Activated naive CD8-positive, alpha-beta T cell treated with anti-CD3 and anti-CD28 coated beads, Interleukin-2, amount 10 ng/mL, durations not matched to agents 7 days and 5 days (primary cell): ENCODE data around the gene HYOU1. TPM values are rescaled to one million over a fixed set of nuclear protein-coding genes. Genes with fewer than 3 reads are reported as not detected.
"Not testable (repeated sequence)": the region's sequence is repeated elsewhere in the genome, so short reads cannot be mapped to it uniquely, and the experiment has no call there.

ENCODE experiments used
- ATAC-seq: fragments of 150-1000 bp; cut with Tn5 transposase; one replicate; pipeline ENCODE4 v1.10.0; 2021; ENCODE audit warnings: low read depth, moderate library complexity
- POLR2A ChIA-PET: fragments of 350-600 bp; sonication (Branson Sonifier 250); formaldehyde crosslinking; loops from one replicate; lab custom pipeline; 2021; ENCODE audit warnings: antibody characterized with exemption; lab: Charles Lee
- DNase-seq: peaks from one replicate; pipeline ENCODE4 v3.0.0; 2021
- H3K27ac Mint-ChIP-seq: one replicate; pipeline ENCODE4 v1.8.0; 2022; ENCODE audit warnings: mild to moderate bottlenecking, mixed read lengths
- H3K27me3 Mint-ChIP-seq: one replicate; pipeline ENCODE4 v1.8.0; 2022; ENCODE audit warnings: mild to moderate bottlenecking, moderate library complexity, mixed read lengths
- H3K36me3 Mint-ChIP-seq: one replicate; pipeline ENCODE4 v1.8.0; 2021; ENCODE audit warnings: mild to moderate bottlenecking, mixed read lengths
- H3K4me1 Mint-ChIP-seq: one replicate; pipeline ENCODE4 v1.8.0; 2021; ENCODE audit warnings: mixed read lengths
- H3K4me3 Mint-ChIP-seq: one replicate; pipeline ENCODE4 v1.8.0; 2022; ENCODE audit warnings: mild to moderate bottlenecking, moderate library complexity, mixed read lengths
- H3K9me3 Mint-ChIP-seq: one replicate; pipeline ENCODE4 v1.8.0; 2021; ENCODE audit warnings: mixed read lengths
- total RNA-seq, 2 experiments: library from RNA; stranded (reverse); gene quantifications; one replicate each; pipeline ENCODE4 v1.2.3, GENCODE V29; 2021

Gene HYOU1
- 10 to 100 TPM; 76.5 to 83.1 TPM for total RNA-seq

GRCh38 chr11:119057000-119057769, at the start of gene HYOU1:
TSS of gene HYOU1 (minus strand) at chr11:119057205. CDS start at chr11:119056160, 1,045 bp downstream.
- H3K27me3 Mint-ChIP-seq: no peaks in the 10 kb centered on the region
- no peaks in the 10 kb centered on the region for H3K9me3 Mint-ChIP-seq
- DNase-seq: peak; percentile 99
- peaks cover 7% of the 10 kb centered on the region for H3K36me3 Mint-ChIP-seq
- H3K4me3 Mint-ChIP-seq: peak within 1 kb of the TSS; percentile 98
- ATAC-seq: peak; percentile 98
- peaks cover 22% of the 10 kb centered on the region for H3K4me1 Mint-ChIP-seq
- POLR2A ChIA-PET: interaction anchor here (0.6 to 4.9 kb wide), 21 partner anchors 8 to 453 kb away, joined by 3 to 44 read pairs (median 5); partner anchors contain the start of genes C2CD2L, DPAGT1, HINFP and HMBS
- H3K27ac Mint-ChIP-seq: peak within 1 kb of the TSS; percentile 98

- Mint-ChIP-seq H3K27ac (peak overlapping the region; percentile 73), H3K27me3 (no peaks in the 10 kb centered on the region), H3K36me3 (peaks cover 4% of the 10 kb centered on the region), H3K4me3 (peak overlapping the region; percentile 57), H3K4me1 (peaks cover 29% of the 10 kb centered on the region), H3K9me3 (no peaks in the 10 kb centered on the region)
- no peak for ATAC-seq
- no peak for DNase-seq
- POLR2A ChIA-PET: no interaction called here
Observed at GRCh38 chr11:119103793-119104192, 46.8 kb upstream of the HYOU1 start.

GRCh38 chr11:119103161-119103664, 46.2 kb upstream of the HYOU1 start:
- H3K27me3 Mint-ChIP-seq, DNase-seq, ATAC-seq, H3K9me3 Mint-ChIP-seq, H3K36me3 Mint-ChIP-seq: not testable (repeated sequence)
- Mint-ChIP-seq H3K4me3 (peak overlapping the region; percentile 95), H3K4me1 (peaks cover 26% of the 10 kb centered on the region), H3K27ac (peak overlapping the region; percentile 99)
- POLR2A ChIA-PET: interaction anchor here (1.6 to 2.5 kb wide), 6 partner anchors 9 to 66 kb away, joined by 5 to 27 read pairs (median 18); partner anchors contain the start of genes HINFP, HMBS, HYOU1 and NLRX1

- no peaks in the 10 kb centered on the region for H3K27me3 Mint-ChIP-seq
- peak within 1 kb of the TSS; percentile 99 for H3K27ac Mint-ChIP-seq
- H3K36me3 Mint-ChIP-seq: peaks cover 14% of the 10 kb centered on the region
- H3K4me1 Mint-ChIP-seq: peaks cover 30% of the 10 kb centered on the region
- POLR2A ChIA-PET: interaction anchor here (0.6 to 2.5 kb wide), 23 partner anchors 10 to 800 kb away, joined by 3 to 27 read pairs (median 5); partner anchors contain the start of genes CBL, CENATAC, DDX6 and HINFP
- ATAC-seq (peak; percentile 82), DNase-seq (peak; percentile 81)
- no peaks in the 10 kb centered on the region for H3K9me3 Mint-ChIP-seq
- H3K4me3 Mint-ChIP-seq: peak within 1 kb of the TSS; percentile 95
Observed at GRCh38 chr11:119101759-119102423, 44.9 kb upstream of the HYOU1 start, which contains the start of gene DPAGT1. TSS of gene DPAGT1 (minus strand) at chr11:119101853. CDS start at chr11:119101655, 198 bp downstream.

- Mint-ChIP-seq H3K4me1 (peaks cover 29% of the 10 kb centered on the region), H3K36me3 (peaks cover 20% of the 10 kb centered on the region), H3K4me3 (peak overlapping the region; percentile 95), H3K27me3 (no peaks in the 10 kb centered on the region), H3K27ac (peak overlapping the region; percentile 99), H3K9me3 (no peaks in the 10 kb centered on the region)
- POLR2A ChIA-PET: interaction anchor here (0.8 to 2.5 kb wide), 17 partner anchors 9 to 310 kb away, joined by 3 to 27 read pairs (median 5); partner anchors contain the start of genes CBL, DDX6, HINFP and HMBS
- ATAC-seq (peak; percentile 12), DNase-seq (no peak)
Observed at GRCh38 chr11:119100994-119101758, 44.2 kb upstream of the HYOU1 start.

GRCh38 chr11:119100246-119100970, 43.4 kb upstream of the HYOU1 start:
- H3K9me3 Mint-ChIP-seq: no peaks in the 10 kb centered on the region
- H3K36me3 Mint-ChIP-seq: peaks cover 20% of the 10 kb centered on the region
- no peak for DNase-seq
- peaks cover 32% of the 10 kb centered on the region for H3K4me1 Mint-ChIP-seq
- H3K27ac Mint-ChIP-seq: peak overlapping the region; percentile 99
- no peaks in the 10 kb centered on the region for H3K27me3 Mint-ChIP-seq
- POLR2A ChIA-PET: interaction anchor here (1.0 to 1.2 kb wide), 3 partner anchors 9 to 70 kb away, joined by 3 to 4 read pairs (median 3); no protein-coding TSS in a partner anchor
- H3K4me3 Mint-ChIP-seq: peak overlapping the region; percentile 95
- ATAC-seq: no peak

- H3K4me3 Mint-ChIP-seq: peak overlapping the region; percentile 95
- H3K4me1 Mint-ChIP-seq: peaks cover 32% of the 10 kb centered on the region
- peak overlapping the region; percentile 40 for H3K27ac Mint-ChIP-seq
- DNase-seq (no peak), ATAC-seq (no peak)
- no peaks in the 10 kb centered on the region for H3K9me3 Mint-ChIP-seq
- POLR2A ChIA-PET: interaction anchor here (0.7 to 1.2 kb wide), 5 partner anchors 9 to 179 kb away, joined by 3 to 6 read pairs (median 4); partner anchors contain the start of gene VPS11
- H3K36me3 Mint-ChIP-seq: peaks cover 22% of the 10 kb centered on the region
- no peaks in the 10 kb centered on the region for H3K27me3 Mint-ChIP-seq
Observed at GRCh38 chr11:119099711-119100110, 42.7 kb upstream of the HYOU1 start.

- POLR2A ChIA-PET: interaction anchor here (0.5 to 5.9 kb wide), 35 partner anchors 10 to 868 kb away, joined by 3 to 108 read pairs (median 5); partner anchors contain the start of genes C2CD2L, CBL, DDX6 and HINFP
- H3K4me1 Mint-ChIP-seq: peaks cover 46% of the 10 kb centered on the region
- peaks cover 38% of the 10 kb centered on the region for H3K36me3 Mint-ChIP-seq
Observed at GRCh38 chr11:119095066-119095880, 38.3 kb upstream of the HYOU1 start.

GRCh38 chr11:119094816-119095065, 37.7 kb upstream of the HYOU1 start:
- Mint-ChIP-seq H3K36me3 (peaks cover 38% of the 10 kb centered on the region), H3K9me3 (no peaks in the 10 kb centered on the region), H3K4me3 (peak overlapping the region; percentile 91), H3K27me3 (no peaks in the 10 kb centered on the region), H3K4me1 (peaks cover 41% of the 10 kb centered on the region), H3K27ac (peak overlapping the region; percentile 92)
- POLR2A ChIA-PET: interaction anchor here (0.5 to 5.9 kb wide), 31 partner anchors 9 to 868 kb away, joined by 3 to 108 read pairs (median 5); partner anchors contain the start of genes C2CD2L, CBL, DDX6 and HINFP
- ATAC-seq: peak; percentile 20
- DNase-seq: no peak

More at GRCh38 chr11:119095066-119095880, 38.3 kb upstream of the HYOU1 start:
- DNase-seq (peak; percentile 99), ATAC-seq (peak; percentile 80)
- Mint-ChIP-seq H3K4me3 (peak overlapping the region; percentile 91), H3K27ac (peak overlapping the region; percentile 92), H3K9me3 (no peaks in the 10 kb centered on the region), H3K27me3 (no peaks in the 10 kb centered on the region)

- Mint-ChIP-seq H3K9me3 (no peaks in the 10 kb centered on the region), H3K4me1 (peaks cover 40% of the 10 kb centered on the region), H3K27ac (peak overlapping the region; percentile 92), H3K27me3 (no peaks in the 10 kb centered on the region), H3K4me3 (peak overlapping the region; percentile 91), H3K36me3 (peaks cover 38% of the 10 kb centered on the region)
- POLR2A ChIA-PET: interaction anchor here (0.5 to 5.9 kb wide), 29 partner anchors 9 to 867 kb away, joined by 3 to 108 read pairs (median 6); partner anchors contain the start of genes C2CD2L, CBL, DDX6 and HINFP
- DNase-seq (peak; percentile 68), ATAC-seq (peak; percentile 6)
Observed at GRCh38 chr11:119093942-119094815, 37.2 kb upstream of the HYOU1 start.
